ENCODE data around the gene COL23A1.

The COL23A1 gene

GRCh38 chr5:178392931-178393394, 197.2 kb downstream of the COL23A1 start:
- H3K4me3 ChIP-seq (replicated peaks; ENCODE audit: low read depth, low read length), result no peak overlapping the region
- DNase-seq (ENCODE audit: low read depth), result no peak
- TF ChIP-seq CTCF (IDR thresholded peaks at IDR 0.05; ENCODE audit: low read length, missing control alignments), result no peak

- no peak for DNase-seq (ENCODE audit: low read depth)
- no peak for TF ChIP-seq CTCF (IDR thresholded peaks at IDR 0.05; ENCODE audit: low read length, missing control alignments)
- no peak overlapping the region for H3K4me3 ChIP-seq (replicated peaks; ENCODE audit: low read depth, low read length)
Measured at GRCh38 chr5:178392386-178392785, 197.8 kb downstream of the COL23A1 start.

GRCh38 chr5:178391480-178391879, 198.7 kb downstream of the COL23A1 start:
- no peak for DNase-seq (ENCODE audit: low read depth)
- no peak for TF ChIP-seq CTCF (IDR thresholded peaks at IDR 0.05; ENCODE audit: low read length, missing control alignments)

GRCh38 chr5:178389796-178390195, 200.4 kb downstream of the COL23A1 start:
- no peak overlapping the region for H3K4me3 ChIP-seq (replicated peaks; ENCODE audit: low read depth, low read length)
- DNase-seq (ENCODE audit: low read depth), result no peak
- no peak for TF ChIP-seq CTCF (IDR thresholded peaks at IDR 0.05; ENCODE audit: low read length, missing control alignments)

More at GRCh38 chr5:178391480-178391879, 198.7 kb downstream of the COL23A1 start:
- no peak overlapping the region for H3K4me3 ChIP-seq (replicated peaks; ENCODE audit: low read depth, low read length)

GRCh38 chr5:178389026-178389729, 201.0 kb downstream of the COL23A1 start:
- H3K4me3 ChIP-seq (replicated peaks; ENCODE audit: low read depth, low read length), result no peak overlapping the region
- DNase-seq (ENCODE audit: low read depth), result no peak
- TF ChIP-seq CTCF (IDR thresholded peaks at IDR 0.05; ENCODE audit: low read length, missing control alignments), result no peak

- no peak overlapping the region for H3K4me3 ChIP-seq (replicated peaks; ENCODE audit: low read depth, low read length)
- peak; percentile 32 for DNase-seq (ENCODE audit: low read depth)
- no peak for TF ChIP-seq CTCF (IDR thresholded peaks at IDR 0.05; ENCODE audit: low read length, missing control alignments)
Measured at GRCh38 chr5:178388386-178389025, 201.7 kb downstream of the COL23A1 start.

Measured in fibroblast of pulmonary artery (primary cell).